ENCODE measurements around the gene CDK6. TPM values are rescaled to one million over a fixed set of nuclear protein-coding genes. Genes with fewer than 3 reads are reported as not detected.
"Not testable (repeated sequence)": the region's sequence is repeated elsewhere in the genome, so short reads cannot be mapped to it uniquely, and the experiment has no call there.

Gene CDK6
- total and polyA plus RNA-seq, 2 experiments from 2014 or later, result 7.4 to 23.7 TPM

DNA sequence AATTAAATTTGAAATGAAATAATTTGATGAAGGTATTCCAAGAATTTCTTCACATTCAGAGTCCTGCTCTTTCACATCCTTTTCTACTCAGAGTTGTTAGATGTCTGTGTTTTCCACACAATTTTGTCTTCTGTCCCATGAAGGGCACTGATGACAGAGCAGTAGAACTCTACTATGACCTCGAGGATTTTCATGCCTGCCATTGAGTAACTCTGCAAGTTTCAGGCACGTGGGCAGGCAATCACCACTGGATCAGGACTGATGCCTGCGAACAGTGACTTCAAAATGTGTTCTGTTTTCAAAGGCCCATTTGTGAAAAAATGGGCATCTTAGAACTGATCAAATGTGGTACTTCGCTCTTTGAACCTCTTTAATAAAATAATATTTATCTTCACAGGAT is 91.1 kb downstream of the CDK6 start (continued):
- TF ChIP-seq, protein P1, sequence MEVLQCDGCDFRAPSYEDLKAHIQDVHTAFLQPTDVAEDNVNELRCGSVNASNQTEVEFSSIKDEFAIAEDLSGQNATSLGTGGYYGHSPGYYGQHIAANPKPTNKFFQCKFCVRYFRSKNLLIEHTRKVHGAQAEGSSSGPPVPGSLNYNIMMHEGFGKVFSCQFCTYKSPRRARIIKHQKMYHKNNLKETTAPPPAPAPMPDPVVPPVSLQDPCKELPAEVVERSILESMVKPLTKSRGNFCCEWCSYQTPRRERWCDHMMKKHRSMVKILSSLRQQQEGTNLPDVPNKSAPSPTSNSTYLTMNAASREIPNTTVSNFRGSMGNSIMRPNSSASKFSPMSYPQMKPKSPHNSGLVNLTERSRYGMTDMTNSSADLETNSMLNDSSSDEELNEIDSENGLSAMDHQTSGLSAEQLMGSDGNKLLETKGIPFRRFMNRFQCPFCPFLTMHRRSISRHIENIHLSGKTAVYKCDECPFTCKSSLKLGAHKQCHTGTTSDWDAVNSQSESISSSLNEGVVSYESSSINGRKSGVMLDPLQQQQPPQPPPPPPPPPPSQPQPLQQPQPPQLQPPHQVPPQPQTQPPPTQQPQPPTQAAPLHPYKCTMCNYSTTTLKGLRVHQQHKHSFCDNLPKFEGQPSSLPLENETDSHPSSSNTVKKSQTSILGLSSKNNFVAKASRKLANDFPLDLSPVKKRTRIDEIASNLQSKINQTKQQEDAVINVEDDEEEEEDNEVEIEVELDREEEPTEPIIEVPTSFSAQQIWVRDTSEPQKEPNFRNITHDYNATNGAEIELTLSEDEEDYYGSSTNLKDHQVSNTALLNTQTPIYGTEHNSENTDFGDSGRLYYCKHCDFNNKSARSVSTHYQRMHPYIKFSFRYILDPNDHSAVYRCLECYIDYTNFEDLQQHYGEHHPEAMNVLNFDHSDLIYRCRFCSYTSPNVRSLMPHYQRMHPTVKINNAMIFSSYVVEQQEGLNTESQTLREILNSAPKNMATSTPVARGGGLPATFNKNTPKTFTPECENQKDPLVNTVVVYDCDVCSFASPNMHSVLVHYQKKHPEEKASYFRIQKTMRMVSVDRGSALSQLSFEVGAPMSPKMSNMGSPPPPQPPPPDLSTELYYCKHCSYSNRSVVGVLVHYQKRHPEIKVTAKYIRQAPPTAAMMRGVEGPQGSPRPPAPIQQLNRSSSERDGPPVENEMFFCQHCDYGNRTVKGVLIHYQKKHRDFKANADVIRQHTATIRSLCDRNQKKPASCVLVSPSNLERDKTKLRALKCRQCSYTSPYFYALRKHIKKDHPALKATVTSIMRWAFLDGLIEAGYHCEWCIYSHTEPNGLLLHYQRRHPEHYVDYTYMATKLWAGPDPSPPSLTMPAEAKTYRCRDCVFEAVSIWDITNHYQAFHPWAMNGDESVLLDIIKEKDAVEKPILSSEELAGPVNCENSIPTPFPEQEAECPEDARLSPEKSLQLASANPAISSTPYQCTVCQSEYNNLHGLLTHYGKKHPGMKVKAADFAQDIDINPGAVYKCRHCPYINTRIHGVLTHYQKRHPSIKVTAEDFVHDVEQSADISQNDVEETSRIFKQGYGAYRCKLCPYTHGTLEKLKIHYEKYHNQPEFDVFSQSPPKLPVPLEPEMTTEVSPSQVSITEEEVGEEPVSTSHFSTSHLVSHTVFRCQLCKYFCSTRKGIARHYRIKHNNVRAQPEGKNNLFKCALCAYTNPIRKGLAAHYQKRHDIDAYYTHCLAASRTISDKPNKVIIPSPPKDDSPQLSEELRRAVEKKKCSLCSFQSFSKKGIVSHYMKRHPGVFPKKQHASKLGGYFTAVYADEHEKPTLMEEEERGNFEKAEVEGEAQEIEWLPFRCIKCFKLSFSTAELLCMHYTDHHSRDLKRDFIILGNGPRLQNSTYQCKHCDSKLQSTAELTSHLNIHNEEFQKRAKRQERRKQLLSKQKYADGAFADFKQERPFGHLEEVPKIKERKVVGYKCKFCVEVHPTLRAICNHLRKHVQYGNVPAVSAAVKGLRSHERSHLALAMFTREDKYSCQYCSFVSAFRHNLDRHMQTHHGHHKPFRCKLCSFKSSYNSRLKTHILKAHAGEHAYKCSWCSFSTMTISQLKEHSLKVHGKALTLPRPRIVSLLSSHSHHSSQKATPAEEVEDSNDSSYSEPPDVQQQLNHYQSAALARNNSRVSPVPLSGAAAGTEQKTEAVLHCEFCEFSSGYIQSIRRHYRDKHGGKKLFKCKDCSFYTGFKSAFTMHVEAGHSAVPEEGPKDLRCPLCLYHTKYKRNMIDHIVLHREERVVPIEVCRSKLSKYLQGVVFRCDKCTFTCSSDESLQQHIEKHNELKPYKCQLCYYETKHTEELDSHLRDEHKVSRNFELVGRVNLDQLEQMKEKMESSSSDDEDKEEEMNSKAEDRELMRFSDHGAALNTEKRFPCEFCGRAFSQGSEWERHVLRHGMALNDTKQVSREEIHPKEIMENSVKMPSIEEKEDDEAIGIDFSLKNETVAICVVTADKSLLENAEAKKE (CRISPR knock-in tag; IDR thresholded peaks at IDR 0.05), result no peak

DNA sequence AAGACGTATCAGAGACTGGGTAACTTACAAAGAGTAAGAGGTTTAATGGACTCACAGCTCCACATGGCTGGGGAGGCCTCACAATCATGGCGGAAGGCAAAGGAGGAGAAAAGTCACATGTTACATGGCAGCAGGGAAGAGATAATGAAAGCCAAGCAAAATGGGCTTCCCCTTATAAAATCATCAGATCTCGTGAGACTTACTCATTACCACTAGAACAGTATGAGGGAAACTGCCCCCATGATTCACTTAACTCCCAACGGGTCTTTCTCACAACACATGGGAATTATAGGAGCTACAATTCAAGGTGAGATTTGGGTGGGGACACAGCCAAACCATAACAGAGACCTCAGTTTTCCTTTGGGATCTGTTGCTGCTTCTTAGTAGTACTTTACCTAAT is 92.2 kb downstream of the CDK6 start:
- peaks cover 21% of the 10 kb centered on the region; the same call in 1 of the 2 replicates for H3K4me1 ChIP-seq (ENCODE audit: insufficient read depth)
- not testable (repeated sequence) for H3K36me3 Mint-ChIP-seq (ENCODE audit: low read depth); ATAC-seq; H3K9me2 ChIP-seq (ENCODE audit: insufficient read depth); DNase-seq (ENCODE audit: low spot score); H2AFZ ChIP-seq; H4K20me1 ChIP-seq (replicated peaks; ENCODE audit: insufficient read depth); H3K27ac Mint-ChIP-seq; H3K4me2 ChIP-seq; H3K4me3 Mint-ChIP-seq; H3K27ac ChIP-seq (ENCODE audit: low read depth); H3K4me3 ChIP-seq; H3K9me3 Mint-ChIP-seq; H3K27me3 ChIP-seq (ENCODE audit: insufficient read depth); H3K27me3 Mint-ChIP-seq (ENCODE audit: insufficient read depth, low read depth, poor library complexity); H3K79me2 ChIP-seq (replicated peaks; ENCODE audit: insufficient read depth); H3K36me3 ChIP-seq (ENCODE audit: insufficient read depth); H3F3A ChIP-seq (replicated peaks; ENCODE audit: low read depth)
- peaks cover 15% of the 10 kb centered on the region for H3K4me1 Mint-ChIP-seq

DNA sequence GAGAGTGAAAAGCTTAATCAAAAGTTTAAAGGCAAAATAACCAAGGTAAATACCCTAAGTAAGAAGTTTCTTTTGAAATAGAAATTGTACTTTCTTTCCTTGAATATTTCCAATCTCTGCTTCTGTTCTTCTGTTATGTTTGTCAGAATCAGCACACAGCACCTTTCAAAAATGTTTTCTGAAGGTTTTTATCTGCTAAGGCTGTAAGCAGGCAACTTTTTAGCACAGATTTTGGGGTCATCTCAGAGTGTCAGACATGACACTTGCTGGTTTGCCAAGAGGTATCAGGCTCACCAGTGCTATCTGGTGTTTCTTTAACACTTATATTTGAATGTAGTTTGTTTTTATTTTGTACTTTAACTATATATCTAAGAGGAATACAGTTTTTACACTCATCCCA is 94.2 kb downstream of the CDK6 start:
- Mint-ChIP-seq H3K27me3 (ENCODE audit: insufficient read depth, low read depth, poor library complexity) (peaks cover 1% of the 10 kb centered on the region), H3K4me1 (peaks cover 8% of the 10 kb centered on the region), H3K9me3 (no peaks in the 10 kb centered on the region), H3K27ac (no peak overlapping the region), H3K4me3 (no peak overlapping the region), H3K36me3 (ENCODE audit: low read depth) (no peaks in the 10 kb centered on the region)
- Histone ChIP-seq H2AFZ (no peak overlapping the region), H4K20me1 (replicated peaks; ENCODE audit: insufficient read depth) (no peaks in the 10 kb centered on the region), H3K27me3 (ENCODE audit: insufficient read depth) (no peaks in the 10 kb centered on the region), H3K4me3 (no peak overlapping the region), H3F3A (replicated peaks; ENCODE audit: low read depth) (no peaks in the 10 kb centered on the region), H3K9me2 (ENCODE audit: insufficient read depth) (peaks cover 5% of the 10 kb centered on the region; the same call in 1 of the 2 replicates), H3K36me3 (ENCODE audit: insufficient read depth) (no peaks in the 10 kb centered on the region), H3K4me1 (ENCODE audit: insufficient read depth) (peaks cover 10% of the 10 kb centered on the region; the same call in 1 of the 2 replicates), H3K4me2 (no peak overlapping the region), H3K79me2 (replicated peaks; ENCODE audit: insufficient read depth) (no peaks in the 10 kb centered on the region), H3K27ac (ENCODE audit: low read depth) (no peak overlapping the region)
- DNase-seq (ENCODE audit: low spot score) (no peak), ATAC-seq (no peak)
- TF ChIP-seq, protein P2, sequence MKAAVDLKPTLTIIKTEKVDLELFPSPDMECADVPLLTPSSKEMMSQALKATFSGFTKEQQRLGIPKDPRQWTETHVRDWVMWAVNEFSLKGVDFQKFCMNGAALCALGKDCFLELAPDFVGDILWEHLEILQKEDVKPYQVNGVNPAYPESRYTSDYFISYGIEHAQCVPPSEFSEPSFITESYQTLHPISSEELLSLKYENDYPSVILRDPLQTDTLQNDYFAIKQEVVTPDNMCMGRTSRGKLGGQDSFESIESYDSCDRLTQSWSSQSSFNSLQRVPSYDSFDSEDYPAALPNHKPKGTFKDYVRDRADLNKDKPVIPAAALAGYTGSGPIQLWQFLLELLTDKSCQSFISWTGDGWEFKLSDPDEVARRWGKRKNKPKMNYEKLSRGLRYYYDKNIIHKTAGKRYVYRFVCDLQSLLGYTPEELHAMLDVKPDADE (IDR thresholded peaks at IDR 0.05), result no peak
- TF ChIP-seq JUNB (IDR thresholded peaks at IDR 0.05; ENCODE audit: unreplicated experiment) (no peak), CREB1 (CRISPR knock-in tag; IDR thresholded peaks at IDR 0.05; ENCODE audit: low read depth) (no peak), EZH2phosphoT487 (IDR thresholded peaks at IDR 0.05; ENCODE audit: unreplicated experiment) (no peak), STAT1 (IDR thresholded peaks at IDR 0.05; ENCODE audit: unreplicated experiment) (no peak)
- TF ChIP-seq, protein P3, sequence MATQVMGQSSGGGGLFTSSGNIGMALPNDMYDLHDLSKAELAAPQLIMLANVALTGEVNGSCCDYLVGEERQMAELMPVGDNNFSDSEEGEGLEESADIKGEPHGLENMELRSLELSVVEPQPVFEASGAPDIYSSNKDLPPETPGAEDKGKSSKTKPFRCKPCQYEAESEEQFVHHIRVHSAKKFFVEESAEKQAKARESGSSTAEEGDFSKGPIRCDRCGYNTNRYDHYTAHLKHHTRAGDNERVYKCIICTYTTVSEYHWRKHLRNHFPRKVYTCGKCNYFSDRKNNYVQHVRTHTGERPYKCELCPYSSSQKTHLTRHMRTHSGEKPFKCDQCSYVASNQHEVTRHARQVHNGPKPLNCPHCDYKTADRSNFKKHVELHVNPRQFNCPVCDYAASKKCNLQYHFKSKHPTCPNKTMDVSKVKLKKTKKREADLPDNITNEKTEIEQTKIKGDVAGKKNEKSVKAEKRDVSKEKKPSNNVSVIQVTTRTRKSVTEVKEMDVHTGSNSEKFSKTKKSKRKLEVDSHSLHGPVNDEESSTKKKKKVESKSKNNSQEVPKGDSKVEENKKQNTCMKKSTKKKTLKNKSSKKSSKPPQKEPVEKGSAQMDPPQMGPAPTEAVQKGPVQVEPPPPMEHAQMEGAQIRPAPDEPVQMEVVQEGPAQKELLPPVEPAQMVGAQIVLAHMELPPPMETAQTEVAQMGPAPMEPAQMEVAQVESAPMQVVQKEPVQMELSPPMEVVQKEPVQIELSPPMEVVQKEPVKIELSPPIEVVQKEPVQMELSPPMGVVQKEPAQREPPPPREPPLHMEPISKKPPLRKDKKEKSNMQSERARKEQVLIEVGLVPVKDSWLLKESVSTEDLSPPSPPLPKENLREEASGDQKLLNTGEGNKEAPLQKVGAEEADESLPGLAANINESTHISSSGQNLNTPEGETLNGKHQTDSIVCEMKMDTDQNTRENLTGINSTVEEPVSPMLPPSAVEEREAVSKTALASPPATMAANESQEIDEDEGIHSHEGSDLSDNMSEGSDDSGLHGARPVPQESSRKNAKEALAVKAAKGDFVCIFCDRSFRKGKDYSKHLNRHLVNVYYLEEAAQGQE (IDR thresholded peaks at IDR 0.05; ENCODE audit: unreplicated experiment), result no peak
- TF ChIP-seq, protein P4, sequence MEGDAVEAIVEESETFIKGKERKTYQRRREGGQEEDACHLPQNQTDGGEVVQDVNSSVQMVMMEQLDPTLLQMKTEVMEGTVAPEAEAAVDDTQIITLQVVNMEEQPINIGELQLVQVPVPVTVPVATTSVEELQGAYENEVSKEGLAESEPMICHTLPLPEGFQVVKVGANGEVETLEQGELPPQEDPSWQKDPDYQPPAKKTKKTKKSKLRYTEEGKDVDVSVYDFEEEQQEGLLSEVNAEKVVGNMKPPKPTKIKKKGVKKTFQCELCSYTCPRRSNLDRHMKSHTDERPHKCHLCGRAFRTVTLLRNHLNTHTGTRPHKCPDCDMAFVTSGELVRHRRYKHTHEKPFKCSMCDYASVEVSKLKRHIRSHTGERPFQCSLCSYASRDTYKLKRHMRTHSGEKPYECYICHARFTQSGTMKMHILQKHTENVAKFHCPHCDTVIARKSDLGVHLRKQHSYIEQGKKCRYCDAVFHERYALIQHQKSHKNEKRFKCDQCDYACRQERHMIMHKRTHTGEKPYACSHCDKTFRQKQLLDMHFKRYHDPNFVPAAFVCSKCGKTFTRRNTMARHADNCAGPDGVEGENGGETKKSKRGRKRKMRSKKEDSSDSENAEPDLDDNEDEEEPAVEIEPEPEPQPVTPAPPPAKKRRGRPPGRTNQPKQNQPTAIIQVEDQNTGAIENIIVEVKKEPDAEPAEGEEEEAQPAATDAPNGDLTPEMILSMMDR (conservative IDR thresholded peaks at IDR 0.05; ENCODE audit: low read depth in 2 of 2), result no peak
